ENCODE data around the gene HAUS7. TPM values are rescaled to one million over a fixed set of nuclear protein-coding genes. Genes with fewer than 3 reads are reported as not detected.

HAUS7 gene
- total RNA-seq, 1 experiment from 2014 or later, result 28.9 TPM

DNA sequence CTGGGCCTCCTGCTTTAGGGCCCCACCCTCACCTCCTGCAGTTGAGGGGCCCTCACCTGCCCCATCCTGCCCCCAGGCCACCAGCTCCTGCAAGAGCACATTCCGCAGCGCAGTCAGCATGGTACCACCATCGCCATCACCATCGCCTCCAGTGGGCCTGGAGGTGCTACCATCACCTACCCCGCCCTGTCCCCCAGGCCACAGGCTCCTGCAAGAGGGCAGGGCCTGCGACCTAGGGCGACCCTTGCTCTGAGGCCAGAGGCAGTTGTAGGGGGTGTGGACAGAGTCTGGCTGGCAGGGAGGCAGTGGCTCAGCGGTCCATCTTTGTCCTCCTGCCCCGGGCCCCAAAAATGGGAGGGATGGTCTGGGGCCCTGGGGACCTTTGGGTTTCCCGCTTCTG lies 3.9 kb upstream of the HAUS7 start:
- intact Hi-C loops (cut with micrococcal nuclease), result no loop called here
- POLR2A ChIA-PET, result no interaction called here
- no peaks in the 10 kb centered on the region for H3K36me3 ChIP-seq (ENCODE audit: control insufficient read depth in 1 of 2, insufficient read depth in 2 of 2, low read length in 2 of 2)
- H4K20me1 ChIP-seq (ENCODE audit: insufficient read depth), result no peaks in the 10 kb centered on the region
- TF ChIP-seq ZNF274 (IDR thresholded peaks at IDR 0.05; ENCODE audit: low read depth, low read length), result no peak
- TF ChIP-seq, protein P1, sequence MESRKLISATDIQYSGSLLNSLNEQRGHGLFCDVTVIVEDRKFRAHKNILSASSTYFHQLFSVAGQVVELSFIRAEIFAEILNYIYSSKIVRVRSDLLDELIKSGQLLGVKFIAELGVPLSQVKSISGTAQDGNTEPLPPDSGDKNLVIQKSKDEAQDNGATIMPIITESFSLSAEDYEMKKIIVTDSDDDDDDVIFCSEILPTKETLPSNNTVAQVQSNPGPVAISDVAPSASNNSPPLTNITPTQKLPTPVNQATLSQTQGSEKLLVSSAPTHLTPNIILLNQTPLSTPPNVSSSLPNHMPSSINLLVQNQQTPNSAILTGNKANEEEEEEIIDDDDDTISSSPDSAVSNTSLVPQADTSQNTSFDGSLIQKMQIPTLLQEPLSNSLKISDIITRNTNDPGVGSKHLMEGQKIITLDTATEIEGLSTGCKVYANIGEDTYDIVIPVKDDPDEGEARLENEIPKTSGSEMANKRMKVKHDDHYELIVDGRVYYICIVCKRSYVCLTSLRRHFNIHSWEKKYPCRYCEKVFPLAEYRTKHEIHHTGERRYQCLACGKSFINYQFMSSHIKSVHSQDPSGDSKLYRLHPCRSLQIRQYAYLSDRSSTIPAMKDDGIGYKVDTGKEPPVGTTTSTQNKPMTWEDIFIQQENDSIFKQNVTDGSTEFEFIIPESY (IDR thresholded peaks at IDR 0.05; ENCODE audit: extremely low read depth, insufficient replicate concordance, low read length), result no peak
- TF ChIP-seq TCF7L2 (IDR thresholded peaks at IDR 0.05; ENCODE audit: borderline replicate concordance, extremely low read depth, insufficient read depth, insufficient read length), result no peak
- TF ChIP-seq CEBPB (IDR thresholded peaks at IDR 0.05; ENCODE audit: low read depth), result no peak
- TF ChIP-seq ELF1 (IDR thresholded peaks at IDR 0.05; ENCODE audit: borderline replicate concordance, low read depth), result no peak
- TF ChIP-seq SIN3A (IDR thresholded peaks at IDR 0.05; ENCODE audit: low read depth), result no peak
- no peak for TF ChIP-seq CTCF (IDR thresholded peaks at IDR 0.05 in 2 of 3, conservative IDR thresholded peaks at IDR 0.05 in 1 of 3; ENCODE audit: borderline replicate concordance in 1 of 3, insufficient read depth in 1 of 3, low read depth in 2 of 3, low read length in 2 of 3)
- TF ChIP-seq EGR1 (IDR thresholded peaks at IDR 0.05; ENCODE audit: low read depth), result no peak
- TF ChIP-seq POLR2A (IDR thresholded peaks at IDR 0.05; ENCODE audit: borderline replicate concordance, extremely low read depth, insufficient read depth, insufficient read length), result no peak
- no peak for TF ChIP-seq JUND (IDR thresholded peaks at IDR 0.05)
- H3K79me2 ChIP-seq (ENCODE audit: insufficient read depth, low read length), result peaks cover 8% of the 10 kb centered on the region
- no peak overlapping the region for H2AFZ ChIP-seq (ENCODE audit: low read depth, low read length, poor library complexity, severe bottlenecking)
- H3K4me2 ChIP-seq (ENCODE audit: low read length), result no peak overlapping the region
- no peaks in the 10 kb centered on the region for H3K27me3 ChIP-seq (ENCODE audit: insufficient read depth, low read length)
- BruUV-seq (replicated peaks), result no TSS peak
- DNase-seq (ENCODE audit: low read depth, low spot score), result no peak
- H3K9ac ChIP-seq (ENCODE audit: low read length), result no peak overlapping the region
- H3K9me3 ChIP-seq (ENCODE audit: control insufficient read depth in 1 of 2, insufficient read depth in 1 of 2, low read depth in 1 of 2, low read length in 2 of 2), result no peaks in the 10 kb centered on the region
- H3K4me1 ChIP-seq (ENCODE audit: control insufficient read depth in 1 of 2, insufficient read depth in 2 of 2, low read length in 2 of 2), result peaks cover 0 to 5% of the 10 kb centered on the region in 2 experiments; a peak in 1 of 4 replicates
- CTCF ChIA-PET, result no interaction called here
- no peaks in the 10 kb centered on the region for H3K9me2 ChIP-seq (ENCODE audit: insufficient read depth)
- H3K4me3 ChIP-seq (replicated peaks in 1 of 2; ENCODE audit: low read depth in 1 of 2, low read length in 2 of 2), result no peak overlapping the region
- H3K27ac ChIP-seq (ENCODE audit: low read depth, low read length), result no peak overlapping the region
- RAD21 ChIA-PET (ENCODE audit: low non-redundant PET in 1 of 2, low total read pairs in 2 of 2, uncharacterized antibody in 2 of 2, unreplicated experiment in 2 of 2), result no interaction called here
- ATAC-seq, result no peak

All from HCT116 (cell line).